IPS-18a (cell line): ENCODE measurements around the gene DUSP19.

Experiments used
- H3K27ac ChIP-seq: one replicate; pipeline ENCODE4 v1.5.1; 2013; ENCODE audit warnings: low read length
- H3K27me3 ChIP-seq: one replicate; pipeline ENCODE4 v1.6.1; 2013; ENCODE audit warnings: mild to moderate bottlenecking, low read length; ENCODE audit not compliant: control insufficient read depth, insufficient read depth
- H3K36me3 ChIP-seq: one replicate; pipeline ENCODE4 v1.6.1; 2013; ENCODE audit warnings: low read depth, low read length; ENCODE audit not compliant: control insufficient read depth
- H3K4me1 ChIP-seq: one replicate; pipeline ENCODE4 v1.6.1; 2013; ENCODE audit warnings: low read depth, low read length; ENCODE audit not compliant: control insufficient read depth
- H3K4me3 ChIP-seq: one replicate; pipeline ENCODE4 v1.5.1; 2013; ENCODE audit warnings: low read length
- H3K9ac ChIP-seq: one replicate; pipeline ENCODE4 v1.6.1; 2013; ENCODE audit warnings: mild to moderate bottlenecking, low read length, moderate library complexity
- H3K9me3 ChIP-seq: one replicate; pipeline ENCODE4 v1.6.1; 2013; ENCODE audit warnings: low read depth, low read length; ENCODE audit not compliant: control insufficient read depth

Gene DUSP19

GRCh38 chr2:183105402-183106134 lies 27.0 kb downstream of the DUSP19 start:
- no peaks in the 10 kb centered on the region for H3K27me3 ChIP-seq
- no peaks in the 10 kb centered on the region for H3K36me3 ChIP-seq
- no peak overlapping the region for H3K9ac ChIP-seq
- H3K4me3 ChIP-seq: no peak overlapping the region
- H3K4me1 ChIP-seq: no peaks in the 10 kb centered on the region
- H3K27ac ChIP-seq: no peak overlapping the region
- no peaks in the 10 kb centered on the region for H3K9me3 ChIP-seq

- Histone ChIP-seq H3K27ac (no peak overlapping the region), H3K27me3 (no peaks in the 10 kb centered on the region), H3K9ac (no peak overlapping the region), H3K4me1 (no peaks in the 10 kb centered on the region), H3K9me3 (no peaks in the 10 kb centered on the region), H3K4me3 (no peak overlapping the region), H3K36me3 (no peaks in the 10 kb centered on the region)
Observed at GRCh38 chr2:183112577-183112976, 34.0 kb downstream of the DUSP19 start.

GRCh38 chr2:183113630-183114029 lies 35.1 kb downstream of the DUSP19 start:
- no peak overlapping the region for H3K27ac ChIP-seq
- no peaks in the 10 kb centered on the region for H3K27me3 ChIP-seq
- H3K36me3 ChIP-seq: no peaks in the 10 kb centered on the region
- H3K9ac ChIP-seq: no peak overlapping the region
- H3K4me3 ChIP-seq: no peak overlapping the region
- H3K4me1 ChIP-seq: no peaks in the 10 kb centered on the region
- no peaks in the 10 kb centered on the region for H3K9me3 ChIP-seq

- H3K27ac ChIP-seq: no peak overlapping the region
Observed at GRCh38 chr2:183117226-183117625, 38.7 kb downstream of the DUSP19 start.

GRCh38 chr2:183123117-183123958 lies 44.8 kb downstream of the DUSP19 start:
- Histone ChIP-seq H3K4me3 (peak overlapping the region; percentile 99), H3K27ac (peak overlapping the region; percentile 65), H3K4me1 (peaks cover 3% of the 10 kb centered on the region), H3K9me3 (no peaks in the 10 kb centered on the region), H3K36me3 (peaks cover 3% of the 10 kb centered on the region), H3K9ac (peak overlapping the region; percentile 95), H3K27me3 (no peaks in the 10 kb centered on the region)

More at GRCh38 chr2:183117226-183117625, 38.7 kb downstream of the DUSP19 start:
- H3K27me3 ChIP-seq: no peaks in the 10 kb centered on the region
- no peak overlapping the region for H3K9ac ChIP-seq
- H3K4me1 ChIP-seq: no peaks in the 10 kb centered on the region
- no peak overlapping the region for H3K4me3 ChIP-seq
- no peaks in the 10 kb centered on the region for H3K36me3 ChIP-seq
- no peaks in the 10 kb centered on the region for H3K9me3 ChIP-seq

- peaks cover 3% of the 10 kb centered on the region for H3K4me1 ChIP-seq
- peak overlapping the region; percentile 99 for H3K4me3 ChIP-seq
- peak overlapping the region; percentile 65 for H3K27ac ChIP-seq
- peaks cover 8% of the 10 kb centered on the region for H3K36me3 ChIP-seq
- H3K9me3 ChIP-seq: no peaks in the 10 kb centered on the region
- no peaks in the 10 kb centered on the region for H3K27me3 ChIP-seq
- H3K9ac ChIP-seq: peak overlapping the region; percentile 95
Observed at GRCh38 chr2:183123959-183124221, 45.3 kb downstream of the DUSP19 start.

- Histone ChIP-seq H3K9me3 (no peaks in the 10 kb centered on the region), H3K4me1 (peaks cover 3% of the 10 kb centered on the region), H3K9ac (peak within 1 kb of the TSS; percentile 95), H3K27me3 (no peaks in the 10 kb centered on the region), H3K4me3 (peak within 1 kb of the TSS; percentile 99), H3K27ac (peak within 1 kb of the TSS; percentile 65), H3K36me3 (peaks cover 12% of the 10 kb centered on the region)
Observed at GRCh38 chr2:183124222-183124956, 45.8 kb downstream of the DUSP19 start, which contains the start of gene NUP35. NUP35 (plus strand) TSS chr2:183124443; CDS start chr2:183124458, 15 bp downstream.

GRCh38 chr2:183124957-183125255 lies 46.4 kb downstream of the DUSP19 start:
- peak overlapping the region; percentile 65 for H3K27ac ChIP-seq
- peak overlapping the region; percentile 95 for H3K9ac ChIP-seq
- H3K27me3 ChIP-seq: no peaks in the 10 kb centered on the region
- H3K4me1 ChIP-seq: peaks cover 3% of the 10 kb centered on the region
- H3K9me3 ChIP-seq: no peaks in the 10 kb centered on the region
- peaks cover 17% of the 10 kb centered on the region for H3K36me3 ChIP-seq
- peak overlapping the region; percentile 99 for H3K4me3 ChIP-seq

- Histone ChIP-seq H3K9me3 (no peaks in the 10 kb centered on the region), H3K36me3 (peaks cover 21% of the 10 kb centered on the region), H3K9ac (peak overlapping the region; percentile 95), H3K27me3 (no peaks in the 10 kb centered on the region), H3K27ac (no peak overlapping the region), H3K4me1 (peaks cover 3% of the 10 kb centered on the region), H3K4me3 (peak overlapping the region; percentile 99)
Observed at GRCh38 chr2:183125659-183126341, 47.3 kb downstream of the DUSP19 start.

- H3K9me3 ChIP-seq: no peaks in the 10 kb centered on the region
- peak overlapping the region; percentile 99 for H3K4me3 ChIP-seq
- H3K36me3 ChIP-seq: peaks cover 27% of the 10 kb centered on the region
- no peak overlapping the region for H3K9ac ChIP-seq
- H3K27me3 ChIP-seq: no peaks in the 10 kb centered on the region
- no peak overlapping the region for H3K27ac ChIP-seq
- H3K4me1 ChIP-seq: peaks cover 3% of the 10 kb centered on the region
Observed at GRCh38 chr2:183126635-183127034, 48.1 kb downstream of the DUSP19 start.

GRCh38 chr2:183134016-183134415 lies 55.5 kb downstream of the DUSP19 start:
- H3K9ac ChIP-seq: no peak overlapping the region

More at GRCh38 chr2:183134016-183134415, 55.5 kb downstream of the DUSP19 start:
- no peaks in the 10 kb centered on the region for H3K27me3 ChIP-seq
- no peaks in the 10 kb centered on the region for H3K4me1 ChIP-seq
- no peak overlapping the region for H3K4me3 ChIP-seq
- H3K27ac ChIP-seq: no peak overlapping the region
- no peaks in the 10 kb centered on the region for H3K9me3 ChIP-seq
- H3K36me3 ChIP-seq: peaks cover 53% of the 10 kb centered on the region
